HCT116 (cell line): ENCODE measurements around the gene PRKCH.

Source experiments
- EGR1 ChIP-seq: IDR thresholded peaks from 2 replicates; pipeline ENCODE4 v1.6.1; 2012; ENCODE audit warnings: low read depth
- EZH2 ChIP-seq: fragments of 200-600 bp; sonication (generic); IDR thresholded peaks from 2 replicates; pipeline ENCODE4 v1.6.1; 2017; ENCODE audit warnings: antibody characterized with exemption, mixed run types
- EZH2phosphoT487 ChIP-seq: fragments of 200-600 bp; IDR thresholded peaks from 2 replicates; pipeline ENCODE4 v1.6.1; 2018; ENCODE audit warnings: antibody characterized with exemption, borderline replicate concordance
- JUND ChIP-seq: IDR thresholded peaks from 2 replicates; pipeline ENCODE4 v1.6.1; 2012
- POLR2A ChIP-seq: IDR thresholded peaks from 2 replicates; pipeline ENCODE4 v1.7.0; 2011; ENCODE audit warnings: borderline replicate concordance; ENCODE audit not compliant: insufficient read depth, insufficient read length; ENCODE audit errors: extremely low read depth
- POLR2AphosphoS5 ChIP-seq: IDR thresholded peaks from 2 replicates; pipeline ENCODE4 v1.6.1; 2011; ENCODE audit warnings: mild to moderate bottlenecking, low read depth, low read length, moderate library complexity
- RAD21 ChIP-seq: IDR thresholded peaks from 2 replicates; pipeline ENCODE4 v1.6.1; 2012; ENCODE audit warnings: low read depth, mild to moderate bottlenecking
- SIN3A ChIP-seq: IDR thresholded peaks from 2 replicates; pipeline ENCODE4 v1.6.1; 2012; ENCODE audit warnings: low read depth
- TCF7L2 ChIP-seq: IDR thresholded peaks from 2 replicates; pipeline ENCODE4 v1.7.0; 2011; ENCODE audit warnings: borderline replicate concordance, inconsistent platforms; ENCODE audit not compliant: insufficient read depth, insufficient read length; ENCODE audit errors: extremely low read depth
- ZNF274 ChIP-seq: fragments of 200-500 bp; sonication (Bioruptor generic); IDR thresholded peaks from 2 replicates; pipeline ENCODE4 v1.6.1; 2014; ENCODE audit warnings: mild to moderate bottlenecking, low read depth, low read length, inconsistent platforms
- TF ChIP-seq, protein P1 (sequence below): IDR thresholded peaks from 2 replicates; pipeline ENCODE4 v1.6.1; 2012; ENCODE audit warnings: low read depth
- TF ChIP-seq, protein P2 (sequence below): IDR thresholded peaks from 2 replicates; pipeline ENCODE4 v1.6.1; 2012
- TF ChIP-seq, protein P3 (sequence below), 3 experiments: fragments of 200-600 bp in 1 of 3; sonication (generic) in 1 of 3; IDR thresholded peaks in 2 of 3; conservative IDR thresholded peaks in 1 of 3; 2 replicates each; pipeline ENCODE4 v1.5.1; 2012 to 2017; ENCODE audit warnings: low read depth in 2 of 3, low read length in 2 of 3, antibody characterized with exemption in 1 of 3, borderline replicate concordance in 1 of 3, control low read depth in 1 of 3, mild to moderate bottlenecking in 1 of 3, mixed read lengths in 1 of 3, mixed run types in 1 of 3, moderate library complexity in 1 of 3; ENCODE audit not compliant: insufficient read depth in 1 of 3

DNA sequence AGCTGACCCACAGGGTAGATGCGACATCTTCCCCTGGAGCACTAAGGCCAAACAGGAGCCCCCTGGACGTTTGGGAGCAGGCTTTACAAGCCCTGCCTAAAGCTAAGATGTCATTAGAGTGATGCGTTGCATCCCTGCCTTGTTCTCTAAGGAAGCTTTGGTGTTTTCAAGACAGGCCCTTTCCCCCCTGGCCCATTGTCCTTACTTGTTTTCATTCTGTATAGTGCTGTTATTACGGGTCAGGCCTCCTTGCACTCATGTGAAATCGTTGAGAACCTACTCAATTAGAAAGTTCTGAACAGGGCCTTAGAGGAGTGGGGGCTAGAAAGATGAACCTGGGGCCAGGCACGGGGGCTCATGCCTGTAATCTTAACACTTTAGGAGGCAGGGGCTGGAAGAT is 1.7 kb upstream of the PRKCH start:
- TF ChIP-seq POLR2AphosphoS5, result no peak
- TF ChIP-seq, protein P1, sequence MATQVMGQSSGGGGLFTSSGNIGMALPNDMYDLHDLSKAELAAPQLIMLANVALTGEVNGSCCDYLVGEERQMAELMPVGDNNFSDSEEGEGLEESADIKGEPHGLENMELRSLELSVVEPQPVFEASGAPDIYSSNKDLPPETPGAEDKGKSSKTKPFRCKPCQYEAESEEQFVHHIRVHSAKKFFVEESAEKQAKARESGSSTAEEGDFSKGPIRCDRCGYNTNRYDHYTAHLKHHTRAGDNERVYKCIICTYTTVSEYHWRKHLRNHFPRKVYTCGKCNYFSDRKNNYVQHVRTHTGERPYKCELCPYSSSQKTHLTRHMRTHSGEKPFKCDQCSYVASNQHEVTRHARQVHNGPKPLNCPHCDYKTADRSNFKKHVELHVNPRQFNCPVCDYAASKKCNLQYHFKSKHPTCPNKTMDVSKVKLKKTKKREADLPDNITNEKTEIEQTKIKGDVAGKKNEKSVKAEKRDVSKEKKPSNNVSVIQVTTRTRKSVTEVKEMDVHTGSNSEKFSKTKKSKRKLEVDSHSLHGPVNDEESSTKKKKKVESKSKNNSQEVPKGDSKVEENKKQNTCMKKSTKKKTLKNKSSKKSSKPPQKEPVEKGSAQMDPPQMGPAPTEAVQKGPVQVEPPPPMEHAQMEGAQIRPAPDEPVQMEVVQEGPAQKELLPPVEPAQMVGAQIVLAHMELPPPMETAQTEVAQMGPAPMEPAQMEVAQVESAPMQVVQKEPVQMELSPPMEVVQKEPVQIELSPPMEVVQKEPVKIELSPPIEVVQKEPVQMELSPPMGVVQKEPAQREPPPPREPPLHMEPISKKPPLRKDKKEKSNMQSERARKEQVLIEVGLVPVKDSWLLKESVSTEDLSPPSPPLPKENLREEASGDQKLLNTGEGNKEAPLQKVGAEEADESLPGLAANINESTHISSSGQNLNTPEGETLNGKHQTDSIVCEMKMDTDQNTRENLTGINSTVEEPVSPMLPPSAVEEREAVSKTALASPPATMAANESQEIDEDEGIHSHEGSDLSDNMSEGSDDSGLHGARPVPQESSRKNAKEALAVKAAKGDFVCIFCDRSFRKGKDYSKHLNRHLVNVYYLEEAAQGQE, result no peak
- TF ChIP-seq, protein P2, sequence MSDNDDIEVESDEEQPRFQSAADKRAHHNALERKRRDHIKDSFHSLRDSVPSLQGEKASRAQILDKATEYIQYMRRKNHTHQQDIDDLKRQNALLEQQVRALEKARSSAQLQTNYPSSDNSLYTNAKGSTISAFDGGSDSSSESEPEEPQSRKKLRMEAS, result no peak
- no peak for TF ChIP-seq ZNF274
- TF ChIP-seq, protein P3, sequence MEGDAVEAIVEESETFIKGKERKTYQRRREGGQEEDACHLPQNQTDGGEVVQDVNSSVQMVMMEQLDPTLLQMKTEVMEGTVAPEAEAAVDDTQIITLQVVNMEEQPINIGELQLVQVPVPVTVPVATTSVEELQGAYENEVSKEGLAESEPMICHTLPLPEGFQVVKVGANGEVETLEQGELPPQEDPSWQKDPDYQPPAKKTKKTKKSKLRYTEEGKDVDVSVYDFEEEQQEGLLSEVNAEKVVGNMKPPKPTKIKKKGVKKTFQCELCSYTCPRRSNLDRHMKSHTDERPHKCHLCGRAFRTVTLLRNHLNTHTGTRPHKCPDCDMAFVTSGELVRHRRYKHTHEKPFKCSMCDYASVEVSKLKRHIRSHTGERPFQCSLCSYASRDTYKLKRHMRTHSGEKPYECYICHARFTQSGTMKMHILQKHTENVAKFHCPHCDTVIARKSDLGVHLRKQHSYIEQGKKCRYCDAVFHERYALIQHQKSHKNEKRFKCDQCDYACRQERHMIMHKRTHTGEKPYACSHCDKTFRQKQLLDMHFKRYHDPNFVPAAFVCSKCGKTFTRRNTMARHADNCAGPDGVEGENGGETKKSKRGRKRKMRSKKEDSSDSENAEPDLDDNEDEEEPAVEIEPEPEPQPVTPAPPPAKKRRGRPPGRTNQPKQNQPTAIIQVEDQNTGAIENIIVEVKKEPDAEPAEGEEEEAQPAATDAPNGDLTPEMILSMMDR (IDR thresholded peaks at IDR 0.05 in 2 of 3, conservative IDR thresholded peaks at IDR 0.05 in 1 of 3; ENCODE audit: borderline replicate concordance in 1 of 3, insufficient read depth in 1 of 3, low read depth in 2 of 3, low read length in 2 of 3), result no peak
- no peak for TF ChIP-seq TCF7L2
- TF ChIP-seq SIN3A, result no peak
- no peak for TF ChIP-seq RAD21
- no peak for TF ChIP-seq EZH2
- TF ChIP-seq EGR1, result no peak
- no peak for TF ChIP-seq POLR2A
- TF ChIP-seq JUND, result no peak
- no peak for TF ChIP-seq EZH2phosphoT487
